ENCODE data around the gene MCHR1.

Gene MCHR1

GRCh38 chr22:40723396-40723933, 44.2 kb downstream of the MCHR1 start:
- DNase-seq (ENCODE audit: low read depth in 3 of 3): no peak

GRCh38 chr22:40726514-40726913, 47.2 kb downstream of the MCHR1 start:
- DNase-seq (ENCODE audit: low read depth in 3 of 3): no peak

GRCh38 chr22:40727070-40727963, 48.0 kb downstream of the MCHR1 start:
- no peak for DNase-seq (ENCODE audit: low read depth in 3 of 3)

GRCh38 chr22:40727964-40728615, 48.8 kb downstream of the MCHR1 start:
- no peak for DNase-seq (ENCODE audit: low read depth in 3 of 3)

- peak in 1 of 3 experiments; percentile 49 for DNase-seq (ENCODE audit: low read depth in 3 of 3)
These were observed 49.5 kb downstream of the MCHR1 start for GRCh38 chr22:40728731-40729189.

- DNase-seq (ENCODE audit: low read depth in 3 of 3): no peak
These were observed 50.0 kb downstream of the MCHR1 start for GRCh38 chr22:40729284-40729683.

Data from stimulated activated CD4-positive, alpha-beta T cell treated with anti-CD3 and anti-CD28 coated beads, TNF-alpha, amount 100 ng/mL, for 24 hours (primary cell).